Measurements from ENCODE around the gene GMNN. TPM values are rescaled to one million over a fixed set of nuclear protein-coding genes. Genes with fewer than 3 reads are reported as not detected.

Gene GMNN
- total RNA-seq, 4 donors from 2014 or later: 5.5 to 20.7 (median 13.9) TPM

- 100% methylated on average over 1 of the region's 1 CpG for WGBS, 2 donors
- Histone ChIP-seq H3K4me3 (no peak overlapping the region), H3K27me3 (no peaks in the 10 kb centered on the region), H3K36me3 (peaks cover 0 to 2% (median 0%) of the 10 kb centered on the region in 3 donors), H3K9me3 (no peaks in the 10 kb centered on the region), H3K27ac (peak overlapping the region in 3 of 4 donors; percentile 20 to 83 (median 74)), H3K4me1 (peaks cover 0 to 32% (median 7%) of the 10 kb centered on the region in 4 donors)
- no peak for DNase-seq (ENCODE audit: low spot score in 2 of 2)
- TF ChIP-seq POLR2A (IDR thresholded peaks at IDR 0.05) (no peak), EP300 (IDR thresholded peaks at IDR 0.05) (no peak), CTCF (IDR thresholded peaks at IDR 0.05) (no peak)
Measured at GRCh38 chr6:24832794-24833193, 58.1 kb downstream of the GMNN start.

- H3K36me3 ChIP-seq: no peaks in the 10 kb centered on the region
- H3K27ac ChIP-seq: peak overlapping the region in 3 of 4 donors; percentile 34 to 83 (median 74)
- no peaks in the 10 kb centered on the region for H3K27me3 ChIP-seq
- no peak overlapping the region for H3K4me3 ChIP-seq
- H3K9me3 ChIP-seq: no peaks in the 10 kb centered on the region
- 54 to 61% methylated on average over 4 of the region's 4 CpGs for WGBS, 2 donors
- no peak for DNase-seq (ENCODE audit: low spot score in 2 of 2)
- H3K4me1 ChIP-seq: peaks cover 0 to 39% (median 7%) of the 10 kb centered on the region in 4 donors
- TF ChIP-seq EP300 (IDR thresholded peaks at IDR 0.05) (no peak), CTCF (IDR thresholded peaks at IDR 0.05) (no peak), POLR2A (IDR thresholded peaks at IDR 0.05) (no peak)
Measured at GRCh38 chr6:24833711-24834386, 59.1 kb downstream of the GMNN start.

Other genes with a start within 250 kb of the GMNN start
- gene KIAA0319, start 128.7 kb upstream of the GMNN start, total RNA-seq: under 1 TPM in 3 of 4 donors, not detected in 1; under 0.01 to 0.98 (median under 0.01) TPM
- 10 to 100 TPM; 24.9 to 32.0 (median 31.3) TPM for gene TDP2, start 108.0 kb upstream of the GMNN start, total RNA-seq
- gene ACOT13, start 107.9 kb upstream of the GMNN start, total RNA-seq: 10 to 100 TPM in 1 of 4 donors, 1 to 10 TPM in 3; 3.3 to 10.2 (median 7.5) TPM
- gene C6orf62, start 55.8 kb upstream of the GMNN start, total RNA-seq: 100 to 1,000 TPM in 1 of 4 donors, 10 to 100 TPM in 3; 55.9 to 122 (median 77.9) TPM
- not detected for gene ARMH2, start 24.0 kb downstream of the GMNN start, total RNA-seq
- 10 to 100 TPM in 3 of 4 donors, 1 to 10 TPM in 1; 8.8 to 27.0 (median 19.0) TPM for gene RIPOR2, start 161.0 kb downstream of the GMNN start, total RNA-seq

Data from tibial nerve (tissue), 4 donors.